T47D (cell line): ENCODE measurements around the gene AGAP1.
A peak's percentile ranks its signal among the peaks of the same experiment; 100 is the strongest.

Experiments
- DNase-seq, 2 experiments: peaks; one replicate each; pipeline versions ENCODE4 v3.0.0 to v3.0.0-alpha.2; 2011 to 2012; ENCODE audit warnings: low read depth in 1 of 2, low spot score in 1 of 2
- JUND ChIP-seq: IDR thresholded peaks from 2 replicates; pipeline ENCODE4 v1.6.1; 2012; ENCODE audit warnings: low read depth
- in situ Hi-C: cut with HindIII; loops from 2 replicates; pipeline ENCODE4 v1.10.0; 2016; ENCODE audit warnings: low sequenced_read_pairs, low pct_unique_long_range_greater_than_20kb

The AGAP1 gene

DNA sequence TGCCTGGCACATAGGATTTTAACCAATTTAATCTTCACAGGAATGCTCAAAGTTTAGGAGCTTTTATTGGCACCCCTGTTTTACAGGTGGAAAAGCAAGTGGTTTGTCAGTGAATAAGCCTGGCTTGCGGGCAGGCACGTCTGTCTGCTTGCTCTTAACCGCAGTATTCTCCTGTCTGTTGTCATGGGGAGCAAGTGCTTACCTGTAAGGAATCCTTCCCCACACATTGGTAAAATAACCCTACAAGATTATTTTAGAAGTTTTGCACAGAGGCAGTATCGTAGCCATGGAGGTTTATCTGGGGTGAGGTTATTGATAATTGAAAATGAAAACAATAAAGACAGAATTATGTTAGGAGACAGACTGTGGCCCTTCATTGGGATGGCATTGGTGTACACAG is 174.9 kb downstream of the AGAP1 start:
- no peak for DNase-seq
- TF ChIP-seq JUND = no peak
- in situ Hi-C loops = no loop called here

DNA sequence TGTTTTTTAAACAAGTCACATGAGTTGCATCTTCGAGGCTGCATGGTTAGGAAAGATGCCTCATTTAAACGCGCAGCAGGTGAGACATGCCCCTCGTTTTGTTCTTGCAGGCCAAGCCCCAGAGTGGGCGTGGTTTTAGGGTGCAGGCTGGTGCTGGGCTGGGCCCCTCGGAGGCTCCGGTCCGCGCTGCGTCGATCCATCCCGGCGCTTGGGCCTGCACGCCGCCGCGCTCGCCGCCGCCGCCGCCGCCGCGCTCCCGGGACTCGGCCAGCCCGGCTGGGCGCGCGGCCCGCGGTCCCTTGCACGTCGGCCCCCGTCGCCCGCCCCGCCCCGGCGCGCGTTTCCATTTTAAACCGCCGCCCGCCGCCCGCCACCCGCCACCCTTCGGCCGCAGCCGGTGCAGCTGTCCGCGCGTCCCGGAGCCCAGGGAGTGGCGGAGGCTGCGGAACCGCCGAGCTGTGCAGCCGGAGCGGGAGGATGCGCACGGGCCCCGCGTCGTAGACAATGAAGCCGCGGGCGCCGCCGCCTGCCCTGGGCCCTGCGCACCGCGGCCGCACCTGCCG is 175.5 kb downstream of the AGAP1 start:
- peak; percentile 71 to 83 for DNase-seq
- in situ Hi-C loops = no loop called here
- no peak for TF ChIP-seq JUND

DNA sequence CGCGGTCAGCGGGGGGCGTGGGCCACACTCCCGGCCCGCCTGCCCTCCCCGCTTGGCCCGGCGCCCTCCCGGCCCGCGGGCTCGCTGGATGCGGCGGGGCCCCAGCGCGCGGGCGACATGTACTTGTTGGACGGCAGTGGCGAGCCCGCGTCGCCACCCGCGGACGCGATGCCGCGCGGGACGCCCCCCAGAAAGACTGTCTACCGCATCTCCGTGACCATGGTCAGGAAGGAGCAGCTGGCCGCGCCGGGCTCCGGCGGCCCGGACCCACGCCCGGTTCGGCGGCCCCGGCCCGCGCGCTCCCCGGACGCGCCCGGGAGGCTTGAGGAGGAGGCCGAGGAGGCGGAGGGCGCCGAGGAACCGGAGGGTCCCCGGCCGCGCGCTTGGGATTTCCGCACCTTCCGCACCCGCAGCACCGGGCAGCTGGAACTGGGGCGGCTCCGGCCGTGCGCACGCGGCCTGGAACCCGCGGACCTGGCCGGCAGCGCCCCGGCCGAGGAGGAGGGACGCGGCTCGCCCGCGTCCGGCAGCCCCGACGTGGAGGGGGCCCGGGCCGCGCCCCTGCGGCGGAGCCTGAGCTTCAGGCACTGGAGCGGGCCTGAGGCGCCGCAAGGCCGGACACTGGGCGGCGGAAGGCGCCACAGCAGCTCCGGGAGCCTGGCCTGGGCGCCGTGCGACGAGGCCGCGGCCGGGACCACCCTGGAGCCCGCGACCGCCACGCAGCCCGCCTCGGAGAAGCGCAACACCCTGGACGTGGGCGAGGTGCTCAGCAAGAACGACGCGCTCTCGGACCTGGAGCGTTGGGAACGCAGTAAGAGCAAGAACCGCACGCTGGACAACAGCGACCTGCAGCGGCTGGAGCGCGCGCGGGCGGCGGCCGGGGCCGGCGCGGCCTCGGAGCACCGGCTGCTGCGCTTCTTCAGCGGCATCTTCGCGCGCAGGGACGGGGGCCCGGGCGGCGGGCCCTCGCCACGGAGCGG is 176.4 kb downstream of the AGAP1 start:
- in situ Hi-C loops = no loop called here
- TF ChIP-seq JUND = no peak
- DNase-seq = peak; percentile 78

DNA sequence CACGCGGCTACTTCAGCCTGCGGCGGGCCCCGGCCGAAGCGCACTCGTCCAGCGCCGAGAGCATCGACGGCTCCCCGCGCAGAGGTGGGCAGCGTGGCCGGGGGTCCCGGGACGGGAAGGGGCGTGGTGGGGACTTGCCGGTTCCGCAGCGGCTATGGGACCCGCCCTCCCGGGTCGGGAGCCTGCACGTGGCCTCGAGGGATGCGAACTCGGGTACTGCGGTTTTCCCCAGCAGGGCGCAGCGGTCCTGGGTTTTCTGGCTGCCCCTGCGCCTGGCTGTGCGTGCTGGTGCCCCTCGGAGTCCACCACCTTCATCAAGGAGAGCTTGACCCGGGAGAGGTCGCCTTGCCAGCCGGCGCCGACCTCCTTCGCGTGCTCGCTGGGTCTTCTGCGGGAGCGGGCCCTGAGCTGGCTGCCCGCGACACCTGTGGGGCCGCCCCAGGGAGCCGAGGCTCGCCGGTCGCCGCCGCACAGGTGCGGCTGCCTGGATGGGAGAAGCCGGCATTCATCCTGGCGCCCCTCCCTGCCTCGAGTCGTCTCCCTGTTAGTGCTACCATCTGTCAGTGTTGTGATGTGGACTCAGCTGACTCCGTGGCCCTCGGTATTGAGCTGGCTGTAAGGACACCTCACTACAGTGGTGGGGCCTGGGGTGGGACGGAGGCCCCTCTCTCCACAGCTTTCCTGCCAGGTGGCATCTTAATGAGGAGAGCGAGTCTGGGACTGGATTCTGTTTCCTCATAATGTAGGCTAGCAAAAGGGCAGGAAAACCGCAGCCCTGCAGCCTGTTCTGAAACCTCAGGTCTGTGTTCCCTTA is 177.3 kb downstream of the AGAP1 start:
- in situ Hi-C loops = no loop called here
- TF ChIP-seq JUND = no peak
- no peak for DNase-seq

DNA sequence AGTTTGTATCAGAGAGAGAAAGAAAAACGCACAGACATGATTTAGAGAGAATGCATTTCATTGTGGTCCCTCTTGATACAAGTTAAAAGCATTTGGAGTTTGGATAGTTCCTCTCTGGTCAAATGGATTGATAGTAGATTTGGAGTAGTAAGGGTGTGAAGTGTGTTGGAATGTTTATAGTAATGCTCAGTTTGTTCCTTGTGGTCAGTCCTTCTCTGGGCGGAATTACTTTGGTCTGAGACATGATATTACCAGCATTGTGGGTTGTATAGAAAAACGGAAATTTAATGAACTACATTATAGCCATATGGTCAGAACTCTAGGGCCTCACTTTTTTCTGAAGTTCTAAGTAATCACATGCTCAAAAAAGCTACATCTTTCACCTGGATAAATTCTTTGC is 178.9 kb downstream of the AGAP1 start:
- TF ChIP-seq JUND = no peak
- in situ Hi-C loops = no loop called here
- DNase-seq = no peak

DNA sequence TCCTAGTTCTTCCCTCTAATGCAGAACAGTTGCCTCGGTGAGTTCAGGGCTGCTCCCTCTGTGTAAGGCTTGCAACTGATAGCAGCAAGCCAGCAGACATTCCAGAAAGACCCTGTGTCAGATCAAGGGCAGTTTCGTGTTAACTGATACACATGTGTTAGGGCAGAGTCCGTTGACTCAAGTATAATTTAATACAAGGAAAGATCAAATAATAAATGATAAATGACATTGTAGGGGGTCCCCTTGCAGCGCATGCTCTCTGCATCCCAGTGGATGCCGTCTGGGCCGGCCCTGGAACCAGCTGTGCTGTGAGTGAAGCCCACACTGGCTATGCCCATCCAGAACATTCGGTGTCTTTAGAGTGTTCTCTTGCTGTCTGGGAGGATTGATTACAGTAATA is 180.3 kb downstream of the AGAP1 start:
- no peak for TF ChIP-seq JUND
- DNase-seq = no peak
- in situ Hi-C loops = no loop called here

DNA sequence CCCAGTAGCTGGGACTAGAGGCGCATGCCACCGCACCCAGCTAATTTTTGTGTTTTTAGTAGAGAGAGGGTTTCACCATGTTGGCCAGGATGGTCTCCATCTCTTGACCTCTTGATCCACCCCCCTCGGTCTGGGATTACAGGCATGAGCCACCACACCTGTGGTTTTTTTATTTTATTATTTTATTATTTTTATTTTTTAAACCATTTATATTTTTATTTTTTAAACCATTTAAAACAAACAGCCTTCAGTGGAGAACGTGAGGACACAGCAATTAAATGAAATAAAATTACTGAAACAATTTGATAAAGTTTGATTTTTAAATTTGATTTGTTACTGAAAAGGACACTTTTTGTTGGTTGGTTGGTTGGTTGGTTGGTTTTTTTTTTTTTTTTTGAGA is 181.0 kb downstream of the AGAP1 start:
- no peak for TF ChIP-seq JUND
- DNase-seq = no peak
- in situ Hi-C loops = no loop called here

DNA sequence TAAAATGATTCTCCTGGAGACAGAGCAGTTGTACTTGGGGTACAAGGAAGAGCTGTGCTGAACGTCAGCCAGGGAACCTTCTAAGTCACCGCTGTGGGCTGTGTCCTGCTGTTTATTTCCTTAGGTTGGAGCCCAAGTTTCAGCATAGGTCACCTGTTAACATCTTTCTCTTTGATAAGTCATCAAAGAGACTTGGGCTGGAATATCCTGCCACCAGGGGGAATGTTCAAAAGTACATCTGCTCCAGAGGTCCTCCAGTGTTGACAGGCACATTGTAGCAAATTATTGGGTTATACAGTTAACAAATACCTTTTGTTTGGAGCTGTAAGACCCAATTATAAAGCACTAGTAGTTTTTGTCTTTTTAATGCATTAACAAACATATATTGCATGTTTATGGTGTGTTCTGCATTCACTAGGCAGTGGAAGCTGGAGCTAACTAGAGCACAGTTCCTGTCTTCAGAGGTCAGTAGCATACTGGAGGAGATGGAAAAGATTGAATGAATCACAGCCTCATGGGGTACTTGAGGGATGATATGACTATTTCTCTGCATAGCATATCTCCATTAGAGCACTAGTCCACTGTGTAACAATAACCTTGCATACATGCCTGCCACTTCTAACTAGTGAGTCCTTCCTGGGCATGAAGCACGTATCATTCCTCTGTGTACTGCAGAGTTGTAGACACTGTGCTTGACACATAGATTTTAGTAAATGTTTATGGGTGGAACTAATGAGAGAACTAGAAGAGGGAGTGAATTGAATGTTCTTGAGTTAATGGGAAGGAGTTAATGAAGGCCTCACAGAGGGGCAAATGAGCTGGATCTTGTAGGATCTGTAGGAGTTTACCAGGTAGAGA is 182.1 kb downstream of the AGAP1 start:
- DNase-seq = no peak
- TF ChIP-seq JUND = no peak
- in situ Hi-C loops = no loop called here

DNA sequence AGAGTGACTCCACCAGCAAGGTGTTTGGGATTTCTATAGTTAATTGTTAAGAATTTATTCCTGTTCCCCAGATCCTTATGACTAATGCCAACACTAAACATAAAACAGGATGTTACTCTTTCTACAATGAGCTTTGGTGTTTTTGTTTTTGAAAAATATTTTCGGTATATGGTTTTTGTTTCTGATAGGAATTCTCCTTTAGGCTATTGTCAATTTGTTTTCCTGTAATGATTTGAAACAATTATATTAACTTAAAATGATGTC is 182.6 kb downstream of the AGAP1 start:
- no peak for TF ChIP-seq JUND
- DNase-seq = no peak
- in situ Hi-C loops = no loop called here

DNA sequence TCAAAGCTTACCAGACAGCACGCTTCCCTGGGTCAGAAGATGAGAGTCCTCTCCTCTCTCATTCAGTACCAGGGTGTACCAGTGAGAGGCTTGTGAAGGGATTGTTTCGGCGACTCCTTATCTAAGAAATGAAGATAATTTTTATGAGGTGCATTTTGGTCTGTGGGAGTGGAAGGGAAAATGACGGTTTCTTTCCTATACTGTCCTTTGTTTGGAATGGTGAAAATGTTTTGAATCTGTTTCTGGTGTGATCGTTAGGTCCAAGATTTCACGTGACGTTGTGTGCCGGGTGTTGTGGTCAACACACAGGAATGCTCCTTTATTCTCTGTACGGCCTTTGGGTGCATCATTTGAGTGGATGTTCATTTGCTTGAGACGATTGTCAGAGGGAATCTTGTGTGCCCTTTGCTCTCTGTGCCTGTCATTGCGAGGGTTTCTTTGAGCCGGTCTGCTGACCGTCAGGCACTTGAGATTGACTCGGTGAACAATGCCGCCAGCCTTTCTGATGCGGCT is 183.5 kb downstream of the AGAP1 start:
- in situ Hi-C loops = no loop called here
- no peak for DNase-seq
- TF ChIP-seq JUND = no peak

DNA sequence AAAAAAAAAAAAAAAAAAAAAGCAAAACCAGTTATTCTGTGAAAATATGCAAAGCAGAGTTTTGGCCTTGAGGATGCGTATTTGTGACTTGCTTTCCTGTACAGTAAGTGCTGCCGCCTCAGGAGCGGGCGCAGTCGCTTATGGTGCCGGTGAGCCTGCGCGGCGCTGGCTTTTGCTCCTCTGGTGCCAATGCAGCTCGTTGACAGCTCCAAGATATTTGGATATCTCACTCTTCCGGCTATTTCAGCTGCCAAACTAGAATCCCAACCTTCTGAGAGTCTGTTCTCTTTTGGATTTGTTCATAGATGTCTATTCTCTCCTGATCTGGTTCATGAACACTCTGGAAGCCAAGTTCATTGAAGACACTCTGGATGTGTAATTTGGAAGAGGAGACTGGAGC is 184.1 kb downstream of the AGAP1 start:
- DNase-seq = no peak
- TF ChIP-seq JUND = no peak
- in situ Hi-C loops = no loop called here

DNA sequence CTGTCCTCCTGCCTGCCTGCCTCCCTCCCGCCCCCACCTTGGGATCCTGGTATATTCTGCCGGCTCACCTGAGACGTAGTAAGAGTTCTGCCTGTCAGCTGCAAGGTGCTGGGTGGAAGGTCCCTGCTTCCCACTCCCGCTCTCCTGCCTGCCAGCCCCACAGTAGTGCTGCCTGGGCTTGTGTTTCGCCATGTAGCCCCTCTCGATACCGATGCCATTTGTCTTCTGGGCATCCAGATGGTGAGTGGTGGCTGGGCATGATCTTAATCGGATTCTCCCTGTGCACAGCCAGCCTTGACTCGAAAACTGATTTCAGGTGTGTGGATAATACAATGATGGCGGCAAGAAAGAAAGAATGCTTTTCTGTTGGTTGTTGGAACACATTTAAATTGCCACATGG is 184.9 kb downstream of the AGAP1 start:
- DNase-seq = no peak
- in situ Hi-C loops = no loop called here
- no peak for TF ChIP-seq JUND
